Activated T-cell treated with anti-CD3 and anti-CD28 coated beads for 24 hours (primary cell): ENCODE results near the gene CCDC40.
"Not testable (repeated sequence)": the region's sequence is repeated elsewhere in the genome, so short reads cannot be mapped to it uniquely, and the experiment has no call there.

Experiments
- DNase-seq: peaks from one replicate; pipeline ENCODE4 v3.0.0-alpha.2; 2020; ENCODE audit warnings: low read depth

Gene CCDC40

DNA sequence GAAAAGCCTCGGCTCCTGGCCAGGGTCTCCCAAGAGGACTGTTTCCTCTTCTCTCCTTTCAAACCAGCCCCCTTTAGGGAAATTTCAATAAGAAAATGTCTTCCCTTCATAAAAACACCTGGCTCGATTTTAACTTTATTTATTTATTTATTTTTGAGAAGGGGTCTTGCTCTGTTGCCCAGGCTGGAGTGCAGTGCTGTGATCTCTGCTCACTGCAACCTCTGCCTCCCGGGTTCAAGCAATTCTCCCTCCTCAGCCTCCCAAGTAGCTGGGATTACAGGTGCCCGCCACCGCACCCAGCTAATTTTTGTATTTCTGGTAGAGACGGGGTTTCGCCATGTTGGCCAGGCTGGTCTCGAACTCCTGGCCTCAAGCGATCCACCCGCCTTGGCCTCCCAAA is 10.3 kb downstream of the CCDC40 start:
- not testable (repeated sequence) for DNase-seq

DNA sequence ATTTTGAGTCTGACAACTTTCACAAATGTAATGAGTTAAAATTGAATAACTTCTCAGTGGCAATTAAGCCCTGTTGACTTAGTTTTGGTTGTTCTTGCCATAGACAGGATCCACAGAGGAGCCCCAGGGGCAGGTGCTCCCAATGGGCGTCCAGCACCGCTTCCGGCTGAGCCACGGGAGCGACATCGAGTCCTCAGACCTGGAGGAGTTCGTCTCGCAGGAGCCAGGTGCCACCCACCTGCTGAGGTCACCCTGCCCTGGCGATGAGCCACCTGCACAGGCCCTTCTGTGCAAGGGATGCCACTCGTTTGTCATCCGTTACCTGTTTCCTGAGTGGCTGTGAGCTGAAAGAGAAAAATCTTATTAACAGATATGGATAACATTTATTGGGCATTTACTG is 10.7 kb downstream of the CCDC40 start:
- no peak for DNase-seq

DNA sequence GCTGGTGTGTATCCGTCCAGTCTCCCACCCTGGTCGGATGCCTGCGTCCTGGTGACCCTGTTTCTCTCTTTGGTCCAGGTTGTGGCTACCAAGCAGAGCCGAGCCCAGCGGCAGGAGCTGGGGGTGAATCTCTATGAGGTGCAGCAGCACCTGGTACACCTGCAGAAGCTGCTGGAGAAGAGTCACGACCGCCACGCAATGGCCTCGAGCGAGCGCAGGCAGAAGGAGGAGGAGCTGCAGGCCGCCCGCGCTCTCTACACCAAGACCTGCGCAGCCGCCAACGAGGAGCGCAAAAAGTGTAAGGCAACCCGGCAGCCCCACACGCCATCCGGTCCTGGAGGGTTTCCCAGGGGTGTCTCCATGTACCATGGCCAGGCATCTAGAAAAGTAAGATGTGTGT is 13.5 kb downstream of the CCDC40 start:
- no peak for DNase-seq

DNA sequence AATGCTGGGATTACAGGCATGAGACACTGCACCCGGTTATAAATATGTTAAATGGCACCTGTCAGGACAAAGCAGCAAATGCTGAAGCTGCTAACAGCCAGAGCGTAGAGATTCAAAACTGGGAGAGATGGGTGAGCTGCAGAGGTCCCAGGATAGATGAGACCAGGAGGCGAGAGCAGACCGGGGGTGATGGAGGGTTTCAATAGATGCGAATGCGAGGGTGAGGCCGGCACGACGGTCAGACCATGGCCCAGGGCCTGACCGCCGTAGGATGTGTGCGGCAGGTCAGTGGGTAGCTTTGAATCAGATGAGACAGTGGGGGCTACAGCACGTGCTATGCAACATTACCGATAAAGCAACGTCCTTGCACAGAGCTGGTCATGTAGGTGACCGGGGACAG is 14.3 kb downstream of the CCDC40 start:
- no peak for DNase-seq

DNA sequence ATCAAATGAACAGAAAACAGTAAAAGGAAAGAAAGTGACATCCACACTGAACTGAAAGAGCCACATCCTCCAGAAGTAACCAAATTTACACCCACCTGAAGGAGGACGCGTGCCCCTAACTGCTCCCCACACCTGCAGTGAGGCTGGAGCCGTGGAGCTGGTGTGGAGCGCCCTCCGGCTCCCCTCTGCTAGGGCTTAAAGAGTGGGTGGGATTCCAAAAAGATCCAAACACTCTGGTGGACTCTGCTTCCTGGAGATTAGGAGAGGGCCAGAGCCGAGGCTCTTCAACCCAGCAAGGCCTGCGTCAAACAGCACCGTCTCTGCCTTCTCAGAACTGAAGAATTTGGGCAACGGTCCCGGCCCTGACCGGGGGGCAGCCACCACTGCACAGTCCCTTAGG is 15.2 kb downstream of the CCDC40 start:
- DNase-seq = no peak

DNA sequence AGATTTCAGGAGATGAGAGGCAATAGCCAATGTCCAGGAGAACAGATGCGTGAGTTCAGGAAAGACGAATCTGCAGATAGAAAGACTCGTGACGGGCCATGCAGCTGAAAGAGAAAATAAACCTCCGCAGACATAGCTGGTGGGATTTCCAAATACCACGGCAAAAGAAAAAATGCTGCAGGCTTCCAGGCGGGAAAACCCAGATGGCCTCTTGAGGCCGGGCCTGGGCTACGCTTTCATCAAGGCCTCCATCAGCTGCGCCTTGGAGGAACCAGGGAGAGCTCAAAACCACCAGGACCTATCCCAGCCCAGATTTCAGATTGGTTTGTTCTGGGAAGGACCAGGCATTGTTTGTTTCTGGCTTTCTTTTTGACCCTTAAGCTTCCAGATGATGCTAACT is 16.7 kb downstream of the CCDC40 start:
- DNase-seq = no peak

DNA sequence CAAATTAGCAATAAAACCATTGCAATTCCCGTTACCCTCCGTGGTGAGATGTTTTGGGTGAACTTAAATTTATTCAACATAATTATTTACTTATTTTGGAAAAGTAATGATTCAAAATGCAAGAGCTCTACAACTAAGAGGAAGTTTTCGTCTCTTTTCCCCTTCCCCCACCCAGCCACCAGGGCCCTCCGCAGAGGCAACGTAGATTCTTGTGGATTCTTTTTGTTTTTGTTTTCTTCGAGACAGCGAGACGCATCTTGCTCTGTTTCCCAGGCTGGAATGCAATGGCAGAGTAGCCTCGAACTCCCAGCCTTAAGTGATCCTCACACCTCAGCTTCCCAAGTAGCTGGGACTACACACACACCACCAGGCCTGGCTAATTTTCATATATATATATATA is 19.2 kb downstream of the CCDC40 start:
- DNase-seq = no peak

DNA sequence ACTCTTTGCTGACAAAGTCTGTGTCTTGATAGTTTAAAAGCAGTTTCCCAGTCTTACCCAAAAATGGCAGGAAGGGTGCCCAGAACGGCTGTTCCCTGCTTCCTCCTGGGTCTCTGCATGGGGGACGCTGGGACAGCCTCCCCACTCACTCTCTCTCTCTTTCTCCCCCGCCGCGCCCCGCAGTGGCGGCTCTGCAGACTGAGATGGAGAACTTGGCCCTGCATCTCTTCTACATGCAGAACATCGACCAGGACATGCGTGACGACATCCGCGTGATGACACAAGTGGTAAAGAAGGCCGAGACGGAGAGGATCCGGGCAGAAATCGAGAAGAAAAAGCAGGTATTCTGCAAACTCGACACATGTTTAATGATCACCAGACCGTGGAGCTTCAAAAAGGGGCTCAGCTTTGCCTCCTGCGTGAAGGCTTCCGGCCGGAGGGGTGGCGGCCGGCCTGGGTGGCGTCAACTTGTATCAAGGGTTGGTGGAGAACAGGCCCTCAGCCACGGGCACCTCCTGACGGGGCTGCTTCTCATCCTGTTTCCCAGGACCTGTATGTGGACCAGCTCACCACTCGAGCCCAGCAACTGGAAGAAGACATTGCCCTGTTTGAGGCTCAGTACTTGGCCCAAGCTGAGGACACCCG is 22.0 kb downstream of the CCDC40 start:
- no peak for DNase-seq

DNA sequence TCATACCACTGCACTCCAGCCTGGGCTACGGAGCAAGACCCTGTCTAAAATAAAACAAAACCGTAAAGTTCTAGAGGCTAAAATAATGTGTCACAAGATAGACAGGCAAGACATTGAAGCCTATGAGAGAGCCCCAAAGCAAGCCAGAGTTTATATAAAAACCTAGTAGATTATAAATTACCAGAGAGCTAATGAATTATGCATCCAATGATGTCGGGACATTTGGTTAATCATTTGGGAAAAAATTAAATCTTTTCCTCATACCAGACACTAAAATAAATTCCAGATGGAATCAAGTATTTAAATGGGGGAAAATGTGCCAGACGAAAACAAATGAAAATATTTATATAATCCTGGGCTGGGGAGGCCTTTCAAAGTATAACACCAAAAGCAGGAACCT is 24.2 kb downstream of the CCDC40 start:
- no peak for DNase-seq

DNA sequence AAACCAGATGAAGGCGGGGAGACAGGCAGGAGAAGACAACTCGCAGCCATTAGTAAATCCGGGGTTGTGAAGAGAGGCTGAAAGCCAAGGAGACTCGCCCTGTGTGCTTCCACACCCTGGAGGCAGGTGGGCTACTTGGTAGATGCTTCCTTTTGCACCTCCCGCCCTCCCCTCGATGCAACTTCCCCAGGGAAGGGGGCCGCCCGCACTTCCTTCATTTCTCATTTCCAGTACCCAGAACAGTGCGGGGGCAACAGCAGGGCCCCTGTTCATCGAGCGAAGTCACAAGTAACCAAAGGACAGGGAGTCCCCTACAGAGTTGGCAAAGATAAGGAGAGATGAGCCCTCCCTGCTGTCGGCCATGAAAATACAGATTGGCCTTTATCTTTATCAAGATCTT is 25.0 kb downstream of the CCDC40 start:
- DNase-seq = no peak

DNA sequence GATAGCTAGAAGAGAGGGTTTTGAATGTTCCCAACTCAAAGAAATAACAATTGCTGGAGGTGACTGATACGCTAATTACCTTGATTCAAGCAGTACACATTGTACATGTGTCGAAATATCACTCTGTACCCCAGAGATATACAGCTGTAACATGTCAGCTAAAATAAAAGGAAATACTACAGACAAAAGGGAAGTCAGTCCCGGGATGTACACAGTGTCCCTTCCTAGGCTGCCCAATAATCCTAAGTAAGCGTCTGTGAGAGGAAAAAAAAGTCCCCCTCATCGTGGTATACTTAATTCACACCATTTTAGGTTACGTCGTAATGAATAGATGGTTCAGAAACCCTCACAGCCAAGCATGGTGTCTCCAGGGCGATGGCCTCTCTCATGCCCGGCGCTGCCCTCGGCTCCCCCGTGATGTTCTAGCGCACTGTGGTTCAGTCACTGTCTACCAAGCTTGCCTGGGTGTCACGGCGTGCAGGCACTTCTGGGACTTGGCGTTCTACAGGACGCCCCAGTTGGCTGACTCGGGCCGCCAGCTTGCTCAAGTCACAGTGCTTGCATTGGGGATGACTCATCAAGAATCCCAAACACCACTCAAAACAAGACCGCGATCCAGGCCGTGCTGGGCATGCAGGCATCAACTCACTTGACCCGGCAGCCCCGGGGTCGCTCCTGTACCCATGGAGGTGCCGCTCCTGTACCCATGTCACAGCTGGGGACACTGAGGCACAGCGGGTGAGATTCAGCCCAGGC is 27.6 kb downstream of the CCDC40 start:
- DNase-seq = no peak

DNA sequence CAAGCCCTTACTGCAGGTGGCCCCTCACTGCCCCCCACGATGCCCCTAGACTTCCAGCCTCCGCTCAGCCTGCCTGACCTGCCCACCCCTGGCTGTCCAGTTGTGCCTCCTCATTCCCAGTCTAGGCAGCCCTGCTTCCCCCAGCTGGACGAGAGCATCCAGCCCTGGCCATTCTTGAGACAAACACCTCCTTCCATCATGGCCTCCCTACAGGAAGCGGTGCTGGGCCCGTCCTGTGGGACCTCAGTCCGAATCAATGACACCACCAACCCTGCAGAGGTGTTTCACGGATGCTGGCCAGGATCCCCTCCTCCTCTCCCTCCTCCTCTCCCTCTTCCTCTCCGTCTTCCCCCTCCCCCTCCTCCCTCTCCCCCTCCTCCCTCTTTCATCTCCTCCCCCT is 28.3 kb downstream of the CCDC40 start:
- DNase-seq = no peak

DNA sequence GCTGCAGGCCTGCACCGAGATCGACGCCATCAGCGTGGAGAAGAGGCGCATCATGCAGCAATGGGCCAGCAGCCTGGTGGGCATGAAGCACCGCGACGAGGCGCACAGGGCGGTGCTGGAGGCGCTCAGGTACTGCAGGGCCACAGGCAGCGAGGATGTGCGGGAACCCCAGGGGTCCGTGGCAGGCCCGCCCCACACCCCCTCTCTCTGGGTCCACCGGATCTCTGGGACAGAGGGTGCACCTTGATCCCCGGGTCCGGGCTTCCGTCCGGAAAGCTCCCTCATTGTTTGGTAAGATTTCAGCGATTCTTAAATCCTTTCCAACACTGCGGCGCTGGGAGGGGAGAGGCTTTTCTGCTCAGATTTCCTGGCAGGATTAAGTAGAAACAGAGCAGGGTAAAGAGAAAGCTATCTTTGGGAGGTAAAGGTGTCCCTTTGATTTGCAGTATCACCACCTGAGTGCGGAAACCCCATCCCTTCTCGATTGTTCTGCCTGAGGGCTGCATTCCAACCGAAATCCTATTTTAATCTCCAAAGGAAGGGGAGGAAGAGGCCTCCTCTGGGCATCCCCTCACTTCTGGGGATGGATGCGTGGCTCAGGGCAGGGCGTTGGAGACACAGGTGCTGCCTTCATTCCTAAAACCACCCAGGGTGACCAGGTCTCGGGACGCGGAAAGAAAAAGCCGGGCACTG is 29.2 kb downstream of the CCDC40 start:
- no peak for DNase-seq

DNA sequence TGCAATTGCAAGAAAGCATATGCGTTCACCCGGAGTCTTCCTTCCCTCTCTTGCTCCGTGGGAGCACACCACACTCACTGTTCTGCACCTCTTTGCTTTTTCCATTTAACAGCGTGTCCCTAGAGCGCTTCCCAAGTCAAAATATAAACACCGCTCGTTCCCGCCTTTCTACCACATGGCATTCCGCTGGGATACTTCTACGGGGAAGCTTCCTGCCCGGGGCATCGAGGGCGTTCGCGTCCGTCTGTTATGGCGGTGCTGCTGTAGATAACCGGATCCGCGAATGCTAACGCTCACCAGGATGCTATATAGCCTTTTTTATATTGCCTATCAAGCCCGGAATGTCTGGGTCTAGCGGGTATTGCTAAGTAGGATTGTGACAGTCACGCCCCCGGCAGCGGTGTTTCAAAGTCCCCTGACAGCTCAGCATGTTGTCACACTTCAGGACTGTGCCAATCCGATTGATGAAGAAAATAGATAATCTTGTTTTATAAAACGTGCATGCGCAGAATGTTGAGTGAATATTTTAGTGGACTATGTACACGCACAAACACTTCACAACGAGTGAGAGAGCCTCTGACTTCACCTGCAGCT is 31.0 kb downstream of the CCDC40 start:
- no peak for DNase-seq

DNA sequence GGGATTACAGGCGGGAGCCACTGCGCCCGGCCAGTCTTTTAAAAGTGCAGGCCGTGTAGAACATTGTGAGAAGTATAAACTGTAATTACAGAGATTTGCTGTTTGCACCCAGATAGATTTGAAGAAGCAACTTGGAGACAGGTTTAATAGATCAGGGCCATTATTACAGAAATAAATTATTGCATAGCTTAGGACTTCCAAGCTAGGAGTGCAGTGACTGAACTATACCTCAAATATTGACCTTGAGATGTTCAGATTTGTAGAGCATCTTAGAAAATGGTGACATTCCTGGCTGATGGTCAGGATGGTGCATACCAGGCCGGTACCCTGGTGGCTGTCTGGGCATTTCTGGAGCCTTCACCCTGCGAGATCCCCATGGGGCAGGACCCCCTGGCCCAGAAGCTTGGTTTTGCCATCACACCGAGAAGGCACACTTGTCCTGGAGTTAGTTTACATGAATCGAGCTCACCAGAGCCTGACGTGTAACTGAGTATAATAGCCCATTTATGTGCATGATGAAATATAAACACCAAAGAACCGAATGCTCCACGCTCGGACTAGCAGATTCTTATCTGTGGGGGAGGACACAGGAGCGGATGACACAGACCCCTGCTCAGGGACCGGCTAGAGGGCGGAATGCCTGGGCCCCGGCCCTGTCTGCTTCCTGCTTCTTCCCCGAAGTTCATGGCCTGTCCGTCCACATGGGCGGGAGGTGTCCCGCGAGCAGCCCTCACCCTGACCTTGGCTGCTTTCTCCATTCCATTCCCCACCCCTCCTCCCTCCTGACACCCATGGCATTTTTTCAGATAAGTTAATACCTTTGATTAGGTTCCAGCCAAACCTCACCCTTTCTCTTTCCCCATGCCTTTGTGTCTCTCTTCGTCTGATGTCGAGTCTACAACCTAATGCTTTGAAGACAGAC is 32.1 kb downstream of the CCDC40 start:
- DNase-seq = no peak

DNA sequence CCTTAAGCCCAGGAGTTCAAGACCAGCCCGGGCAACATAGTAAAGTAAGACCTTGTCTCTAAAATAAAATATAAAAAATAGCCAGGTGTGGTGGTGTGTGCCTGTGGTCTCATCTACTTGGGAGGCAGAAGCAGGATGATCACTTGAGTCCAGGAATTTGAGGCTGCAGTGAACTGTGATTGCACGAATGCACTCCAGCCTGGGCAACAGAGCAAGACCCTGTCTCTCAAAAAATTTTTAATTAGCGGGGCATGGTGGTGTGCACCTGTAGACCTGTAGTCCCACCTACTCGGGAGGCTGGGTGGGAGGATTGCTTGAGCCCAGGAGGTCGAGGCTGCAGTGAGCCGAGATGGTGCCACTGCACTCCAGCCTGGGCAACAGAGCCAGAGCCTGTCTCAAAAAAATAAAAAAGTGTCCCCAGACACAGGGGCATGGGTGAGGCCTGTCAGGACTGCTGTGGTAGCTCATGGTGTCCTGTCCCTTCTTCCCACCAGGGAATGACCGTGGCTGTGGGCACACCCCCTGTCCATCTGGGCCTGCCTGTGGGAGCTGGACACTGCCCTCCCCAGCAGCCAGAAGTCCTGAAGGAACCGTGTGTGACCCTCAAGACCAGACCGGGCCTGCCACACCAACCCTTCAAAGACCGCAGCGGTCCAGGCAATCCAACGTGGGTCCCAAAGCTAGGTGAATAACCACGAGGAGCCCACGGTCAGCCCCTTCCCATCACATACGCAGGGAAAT is 34.1 kb downstream of the CCDC40 start:
- no peak for DNase-seq

DNA sequence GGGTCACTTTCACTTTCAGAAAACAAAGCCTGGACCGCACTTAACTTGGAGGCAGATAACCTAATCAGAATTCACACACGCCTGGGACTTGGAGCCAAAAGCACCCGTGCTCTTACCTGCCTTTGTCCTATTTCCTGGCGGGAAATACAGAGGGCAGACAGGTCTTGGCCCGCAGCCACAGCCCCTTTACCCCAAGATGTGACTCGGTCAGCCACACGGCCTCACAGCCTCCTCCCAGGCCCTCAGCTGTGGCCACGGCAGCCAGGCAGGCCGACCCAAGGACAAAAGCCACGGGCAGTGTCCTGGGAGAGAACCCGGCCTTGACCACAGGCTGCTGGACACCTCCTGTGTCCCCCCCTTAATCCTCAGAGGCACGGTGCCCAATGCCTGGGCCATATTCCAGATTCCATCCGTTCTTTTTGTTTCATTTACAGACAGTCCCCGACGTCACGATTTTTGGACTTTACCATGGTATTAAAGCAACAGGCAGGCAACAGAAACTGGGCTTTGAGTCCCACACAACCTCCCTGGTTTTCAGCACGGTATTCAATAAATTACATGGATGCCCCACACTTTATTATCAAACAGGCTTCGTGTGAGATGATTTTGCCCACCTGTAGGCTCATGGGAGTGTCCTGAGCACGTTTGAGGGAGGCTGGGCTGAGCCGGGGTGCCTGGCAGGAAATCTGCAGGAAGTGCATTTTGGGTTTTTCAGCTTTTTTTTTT is 34.8 kb downstream of the CCDC40 start:
- DNase-seq = no peak

DNA sequence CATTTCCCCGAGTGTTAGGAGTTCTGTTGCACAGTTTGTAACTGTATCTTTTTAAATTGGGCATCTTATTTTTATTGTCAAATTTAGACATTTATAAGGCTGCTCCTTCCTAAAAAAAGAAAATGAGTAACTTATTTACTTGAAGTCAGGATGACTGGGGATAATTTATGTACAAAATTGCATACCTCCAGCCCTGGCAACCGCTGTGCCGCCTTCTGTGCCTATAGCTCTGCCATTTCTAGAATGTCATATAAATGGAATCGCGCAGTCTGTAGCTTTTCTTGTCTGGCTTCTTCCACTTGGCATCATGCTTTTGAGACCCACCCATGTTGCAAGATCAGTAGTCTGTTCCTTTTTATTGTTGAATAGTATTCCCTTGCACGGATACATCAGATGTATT is 36.0 kb downstream of the CCDC40 start:
- DNase-seq = no peak

DNA sequence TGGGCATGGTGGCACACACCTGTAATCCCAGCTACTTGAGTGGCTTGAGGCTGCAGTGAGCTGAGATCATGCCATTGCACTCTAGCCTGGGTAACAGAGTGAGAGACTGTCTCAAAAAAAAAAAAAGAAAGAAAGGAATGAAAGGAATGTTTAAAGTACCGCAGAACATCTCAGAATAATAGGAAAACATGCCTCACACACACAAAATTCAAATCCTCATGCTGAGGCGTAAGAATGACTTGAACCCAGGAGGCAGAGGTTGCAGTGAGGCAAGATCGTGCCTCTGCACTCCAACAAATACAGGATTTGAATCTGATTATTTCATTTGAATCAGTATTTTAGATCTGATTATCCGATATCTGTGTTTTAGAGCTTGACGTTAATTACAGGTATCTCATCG is 43.6 kb downstream of the CCDC40 start:
- no peak for DNase-seq

DNA sequence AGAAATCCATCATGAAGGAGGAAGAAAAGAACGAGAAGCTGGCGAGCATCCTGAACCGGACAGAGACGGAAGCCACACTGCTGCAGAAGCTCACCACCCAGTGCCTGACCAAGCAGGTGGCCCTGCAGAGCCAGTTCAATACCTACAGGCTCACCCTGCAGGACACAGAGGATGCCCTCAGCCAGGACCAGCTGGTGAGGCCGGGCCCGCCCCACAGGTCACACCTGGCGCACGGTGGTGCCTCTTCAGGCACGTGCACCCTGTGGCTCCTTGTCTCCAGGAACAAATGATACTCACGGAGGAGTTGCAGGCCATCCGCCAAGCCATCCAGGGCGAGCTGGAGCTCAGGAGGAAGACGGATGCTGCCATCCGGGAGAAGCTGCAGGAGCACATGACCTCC is 45.2 kb downstream of the CCDC40 start:
- no peak for DNase-seq
